Karpas-422 (cell line): ENCODE measurements around the gene GALNT18. TPM values are rescaled to one million over a fixed set of nuclear protein-coding genes. Genes with fewer than 3 reads are reported as not detected.

Experiments used
- DNase-seq: peaks from one replicate; pipeline ENCODE4 v3.0.0-alpha.2; 2015
- H2AFZ ChIP-seq: fragments of 200-600 bp; sonication (generic); 2 replicates; pipeline ENCODE4 v1.6.1; 2014; ENCODE audit warnings: antibody characterized with exemption, low read length, mixed read lengths
- H3K27ac ChIP-seq: fragments of 200-600 bp; sonication (generic); 2 replicates; pipeline ENCODE4 v1.5.1; 2014; ENCODE audit warnings: mild to moderate bottlenecking, low read length, moderate library complexity
- H3K27me3 ChIP-seq: fragments of 200-600 bp; sonication (generic); 2 replicates; pipeline ENCODE4 v1.6.1; 2014; ENCODE audit warnings: low read length, mixed read lengths
- H3K36me3 ChIP-seq: fragments of 200-600 bp; sonication (generic); 2 replicates; pipeline ENCODE4 v1.6.1; 2014; ENCODE audit warnings: low read length, mixed read lengths; ENCODE audit not compliant: insufficient read depth
- H3K4me1 ChIP-seq: fragments of 200-600 bp; sonication (generic); 2 replicates; pipeline ENCODE4 v1.6.1; 2014; ENCODE audit warnings: mild to moderate bottlenecking, low read length, mixed read lengths
- H3K4me2 ChIP-seq: fragments of 200-600 bp; sonication (generic); 2 replicates; pipeline ENCODE4 v1.6.1; 2014; ENCODE audit warnings: low read length, low read depth, mild to moderate bottlenecking; ENCODE audit not compliant: poor library complexity, severe bottlenecking
- H3K4me3 ChIP-seq: fragments of 200-600 bp; sonication (generic); 2 replicates; pipeline ENCODE4 v1.5.1; 2014; ENCODE audit warnings: mild to moderate bottlenecking, antibody characterized with exemption, low read length, mixed read lengths
- H3K79me2 ChIP-seq: fragments of 200-600 bp; sonication (generic); 2 replicates; pipeline ENCODE4 v1.6.1; 2014; ENCODE audit warnings: mild to moderate bottlenecking, low read length, mixed read lengths
- H3K9ac ChIP-seq: fragments of 200-600 bp; sonication (generic); 2 replicates; pipeline ENCODE4 v1.6.0; 2014; ENCODE audit warnings: low read length
- H3K9me2 ChIP-seq: fragments of 200-600 bp; sonication (generic), shearing (Covaris generic); replicated peaks from 2 replicates; pipeline ENCODE4 v1.6.0; 2014; ENCODE audit warnings: mild to moderate bottlenecking, low read length, moderate library complexity; ENCODE audit not compliant: insufficient read depth
- H3K9me3 ChIP-seq: fragments of 300-700, 200-600 bp; sonication (generic); 2 replicates; pipeline ENCODE4 v1.6.1; 2014; ENCODE audit warnings: low read length, mixed read lengths
- H4K20me1 ChIP-seq: fragments of 200-600 bp; sonication (generic); 2 replicates; pipeline ENCODE4 v1.6.1; 2014; ENCODE audit warnings: mild to moderate bottlenecking, antibody characterized with exemption, low read length, low read depth; ENCODE audit not compliant: insufficient read depth
- total RNA-seq: library from RNA; depleted of rRNA; stranded (reverse); fragments of >200 nt; shearing (Covaris generic); gene quantifications from 2 replicates; pipeline ENCODE4 v1.2.3, GENCODE V29; 2014; ENCODE audit warnings: low replicate concordance

The GALNT18 gene
- total RNA-seq, 1 experiment from 2014 or later: not detected

- Histone ChIP-seq H3K4me2 (no peak overlapping the region), H2AFZ (no peak overlapping the region), H3K27ac (no peak overlapping the region), H3K27me3 (0 out of 2 replicates have a peak, but pooled peaks cover 2% of the 10 kb centered on the region), H3K36me3 (no peaks in the 10 kb centered on the region), H3K4me3 (no peak overlapping the region), H4K20me1 (no peaks in the 10 kb centered on the region), H3K9me3 (no peaks in the 10 kb centered on the region), H3K9ac (no peak overlapping the region), H3K9me2 (no peaks in the 10 kb centered on the region), H3K4me1 (no peaks in the 10 kb centered on the region), H3K79me2 (no peaks in the 10 kb centered on the region)
- no peak for DNase-seq
These were observed 277.8 kb downstream of the GALNT18 start for GRCh38 chr11:11344045-11344444.

- DNase-seq: no peak
- no peaks in the 10 kb centered on the region for H4K20me1 ChIP-seq
- no peaks in the 10 kb centered on the region for H3K79me2 ChIP-seq
- H3K4me3 ChIP-seq: no peak overlapping the region
- no peaks in the 10 kb centered on the region for H3K9me3 ChIP-seq
- no peak overlapping the region for H3K9ac ChIP-seq
- H2AFZ ChIP-seq: no peak overlapping the region
- H3K36me3 ChIP-seq: no peaks in the 10 kb centered on the region
- H3K9me2 ChIP-seq: no peaks in the 10 kb centered on the region
- H3K4me2 ChIP-seq: no peak overlapping the region
- H3K27me3 ChIP-seq: 0 out of 2 replicates have a peak, but pooled peaks cover 5% of the 10 kb centered on the region
- H3K4me1 ChIP-seq: no peaks in the 10 kb centered on the region
- H3K27ac ChIP-seq: no peak overlapping the region
These were observed 283.5 kb downstream of the GALNT18 start for GRCh38 chr11:11338304-11338703.

GRCh38 chr11:11336664-11337063 lies 285.1 kb downstream of the GALNT18 start:
- H3K9me2 ChIP-seq: no peaks in the 10 kb centered on the region
- H3K4me2 ChIP-seq: no peak overlapping the region
- H3K27ac ChIP-seq: no peak overlapping the region
- no peak overlapping the region for H3K4me3 ChIP-seq
- no peak for DNase-seq
- H3K9ac ChIP-seq: no peak overlapping the region
- H3K27me3 ChIP-seq: 0 out of 2 replicates have a peak, but pooled peaks cover 2% of the 10 kb centered on the region
- H3K4me1 ChIP-seq: no peaks in the 10 kb centered on the region
- H4K20me1 ChIP-seq: no peaks in the 10 kb centered on the region
- H3K9me3 ChIP-seq: no peaks in the 10 kb centered on the region
- H3K36me3 ChIP-seq: no peaks in the 10 kb centered on the region
- H2AFZ ChIP-seq: no peak overlapping the region
- H3K79me2 ChIP-seq: no peaks in the 10 kb centered on the region

GRCh38 chr11:11335043-11335442 lies 286.8 kb downstream of the GALNT18 start:
- no peak overlapping the region for H3K4me3 ChIP-seq
- H3K27ac ChIP-seq: no peak overlapping the region
- H3K9me3 ChIP-seq: no peaks in the 10 kb centered on the region
- 0 out of 2 replicates have a peak, but pooled peaks cover 2% of the 10 kb centered on the region for H3K27me3 ChIP-seq
- DNase-seq: no peak
- H2AFZ ChIP-seq: no peak overlapping the region
- H3K9ac ChIP-seq: no peak overlapping the region
- H3K36me3 ChIP-seq: no peaks in the 10 kb centered on the region
- no peaks in the 10 kb centered on the region for H4K20me1 ChIP-seq
- no peaks in the 10 kb centered on the region for H3K4me1 ChIP-seq
- H3K9me2 ChIP-seq: no peaks in the 10 kb centered on the region
- H3K4me2 ChIP-seq: no peak overlapping the region
- no peaks in the 10 kb centered on the region for H3K79me2 ChIP-seq

GRCh38 chr11:11334607-11335006 lies 287.2 kb downstream of the GALNT18 start:
- H2AFZ ChIP-seq: no peak overlapping the region
- no peak overlapping the region for H3K27ac ChIP-seq
- 0 out of 2 replicates have a peak, but pooled peaks cover 2% of the 10 kb centered on the region for H3K27me3 ChIP-seq
- H3K79me2 ChIP-seq: no peaks in the 10 kb centered on the region
- H3K4me3 ChIP-seq: no peak overlapping the region
- H3K4me1 ChIP-seq: no peaks in the 10 kb centered on the region
- no peak overlapping the region for H3K4me2 ChIP-seq
- DNase-seq: no peak
- no peaks in the 10 kb centered on the region for H3K36me3 ChIP-seq
- no peaks in the 10 kb centered on the region for H3K9me3 ChIP-seq
- H4K20me1 ChIP-seq: no peaks in the 10 kb centered on the region
- H3K9me2 ChIP-seq: no peaks in the 10 kb centered on the region
- H3K9ac ChIP-seq: no peak overlapping the region

GRCh38 chr11:11332141-11332710 lies 289.6 kb downstream of the GALNT18 start:
- no peak overlapping the region for H3K9ac ChIP-seq

GRCh38 chr11:11329062-11329806 lies 292.6 kb downstream of the GALNT18 start:
- Histone ChIP-seq H2AFZ (no peak overlapping the region), H3K27me3 (no peaks in the 10 kb centered on the region), H3K27ac (no peak overlapping the region), H4K20me1 (no peaks in the 10 kb centered on the region), H3K4me1 (no peaks in the 10 kb centered on the region), H3K79me2 (no peaks in the 10 kb centered on the region), H3K9me2 (no peaks in the 10 kb centered on the region), H3K4me3 (no peak overlapping the region), H3K4me2 (no peak overlapping the region), H3K9ac (no peak overlapping the region), H3K9me3 (no peaks in the 10 kb centered on the region), H3K36me3 (no peaks in the 10 kb centered on the region)
- DNase-seq: no peak

More at GRCh38 chr11:11332141-11332710, 289.6 kb downstream of the GALNT18 start:
- no peak overlapping the region for H2AFZ ChIP-seq
- H3K27me3 ChIP-seq: no peaks in the 10 kb centered on the region
- H3K4me3 ChIP-seq: no peak overlapping the region
- no peaks in the 10 kb centered on the region for H3K79me2 ChIP-seq
- DNase-seq: no peak
- H3K9me3 ChIP-seq: no peaks in the 10 kb centered on the region
- H4K20me1 ChIP-seq: no peaks in the 10 kb centered on the region
- H3K27ac ChIP-seq: no peak overlapping the region
- H3K36me3 ChIP-seq: no peaks in the 10 kb centered on the region
- H3K4me1 ChIP-seq: no peaks in the 10 kb centered on the region
- H3K4me2 ChIP-seq: no peak overlapping the region
- H3K9me2 ChIP-seq: no peaks in the 10 kb centered on the region

- Histone ChIP-seq H4K20me1 (no peaks in the 10 kb centered on the region), H2AFZ (no peak overlapping the region), H3K9me2 (no peaks in the 10 kb centered on the region), H3K36me3 (no peaks in the 10 kb centered on the region), H3K4me3 (no peak overlapping the region), H3K4me1 (no peaks in the 10 kb centered on the region), H3K9me3 (no peaks in the 10 kb centered on the region), H3K4me2 (no peak overlapping the region), H3K79me2 (no peaks in the 10 kb centered on the region), H3K27ac (no peak overlapping the region), H3K27me3 (no peaks in the 10 kb centered on the region), H3K9ac (no peak overlapping the region)
- DNase-seq: no peak
These were observed 297.7 kb downstream of the GALNT18 start for GRCh38 chr11:11324090-11324489.
